HG03280 (cell line): Measurements from ENCODE around the gene PIP5K1B.
"Not testable (repeated sequence)": the region's sequence is repeated elsewhere in the genome, so short reads cannot be mapped to it uniquely, and the experiment has no call there.

Experiments
- ATAC-seq: cut with Tn5 transposase; IDR thresholded peaks from one replicate; pipeline ENCODE4 v1.9.1; 2021; ENCODE audit warnings: mild to moderate bottlenecking, moderate library complexity; ENCODE audit not compliant: unreplicated experiment

Gene PIP5K1B

DNA sequence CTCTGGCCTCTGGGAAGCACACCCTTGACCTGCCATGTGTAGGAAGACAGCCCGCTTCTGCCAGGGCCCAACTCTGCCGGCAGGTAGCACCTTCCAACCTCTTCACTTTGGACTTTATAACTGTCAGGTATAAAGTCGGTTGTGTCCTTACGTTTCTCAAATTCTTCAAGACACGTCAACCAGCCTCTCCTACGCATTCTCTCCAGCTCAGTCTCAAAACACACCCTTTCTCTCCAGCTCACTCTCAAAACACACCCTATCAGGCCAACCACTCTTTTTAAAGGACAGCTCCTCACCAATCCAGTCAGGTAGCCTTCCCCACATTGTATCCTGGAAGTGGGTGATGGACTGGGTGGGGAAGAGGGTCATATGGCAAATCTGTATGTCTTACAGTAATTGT, 344.1 kb downstream of the PIP5K1B start:
- ATAC-seq, result no peak

DNA sequence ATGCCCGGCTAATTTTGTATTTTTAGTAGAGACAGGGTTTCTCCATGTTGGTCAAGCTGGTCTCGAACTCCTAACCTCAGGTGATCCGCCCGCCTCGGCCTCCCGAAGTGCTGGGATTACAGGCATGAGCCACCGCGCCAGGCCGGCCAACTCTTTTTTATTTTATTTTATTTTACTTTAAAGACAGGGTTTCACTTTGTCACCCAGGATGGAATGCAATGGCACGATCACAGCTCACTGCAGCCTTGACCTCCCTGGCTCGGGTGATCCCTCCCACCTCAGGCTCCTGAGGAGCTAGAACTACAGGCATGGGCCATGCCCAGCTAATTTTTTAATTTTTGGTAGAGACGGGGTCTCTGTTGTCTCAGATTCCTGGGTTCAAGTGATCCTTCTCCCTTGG, 345.9 kb downstream of the PIP5K1B start:
- not testable (repeated sequence) for ATAC-seq

DNA sequence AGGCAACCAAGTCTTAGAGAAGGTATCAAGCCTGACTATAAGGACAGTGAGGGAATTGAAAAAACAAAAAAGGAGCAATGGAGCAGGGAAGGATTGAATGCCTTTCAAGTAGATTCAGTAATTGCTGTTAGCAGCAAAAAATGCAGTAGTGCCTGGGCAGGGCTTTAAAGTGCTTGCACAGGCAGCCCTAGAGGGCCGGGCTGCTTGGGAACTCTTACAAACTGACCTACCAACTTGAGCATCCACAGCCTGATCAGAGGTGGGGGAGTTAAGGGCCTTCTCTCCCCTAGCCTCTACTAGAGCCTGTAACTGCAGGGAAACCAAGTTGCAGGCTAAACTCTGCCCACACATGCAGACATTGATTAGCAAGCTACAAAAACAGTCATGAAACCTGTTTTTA, 349.9 kb downstream of the PIP5K1B start:
- ATAC-seq, result no peak

DNA sequence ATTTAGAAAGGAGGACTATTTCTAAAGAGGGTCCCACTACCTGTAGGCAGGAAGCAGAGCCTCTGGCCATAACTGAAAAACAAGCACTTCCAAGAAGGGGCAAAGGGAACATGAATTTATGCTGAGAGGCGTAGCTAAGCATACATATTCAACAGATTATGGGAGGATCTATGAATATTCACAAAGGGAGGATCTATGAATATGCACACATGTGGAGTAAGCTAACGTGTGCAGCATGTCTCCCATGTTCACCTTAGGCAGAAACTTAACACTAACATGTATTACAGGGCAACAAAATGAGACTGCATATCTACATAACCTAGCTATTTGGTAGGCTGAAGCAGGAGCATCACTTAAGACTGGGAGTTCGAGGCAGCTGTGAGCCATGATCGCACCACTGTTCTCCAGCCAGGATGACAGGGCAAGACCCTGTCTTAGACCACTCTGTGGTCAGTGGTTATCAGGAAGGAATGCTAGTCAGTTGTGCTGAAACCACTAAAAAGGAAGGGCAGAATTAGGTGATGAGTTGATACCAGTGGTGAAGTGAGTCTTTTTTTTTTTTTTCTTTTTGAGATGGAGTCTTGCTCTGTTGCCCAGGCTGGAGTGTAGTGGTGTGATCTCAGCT, 351.3 kb downstream of the PIP5K1B start:
- no peak for ATAC-seq

DNA sequence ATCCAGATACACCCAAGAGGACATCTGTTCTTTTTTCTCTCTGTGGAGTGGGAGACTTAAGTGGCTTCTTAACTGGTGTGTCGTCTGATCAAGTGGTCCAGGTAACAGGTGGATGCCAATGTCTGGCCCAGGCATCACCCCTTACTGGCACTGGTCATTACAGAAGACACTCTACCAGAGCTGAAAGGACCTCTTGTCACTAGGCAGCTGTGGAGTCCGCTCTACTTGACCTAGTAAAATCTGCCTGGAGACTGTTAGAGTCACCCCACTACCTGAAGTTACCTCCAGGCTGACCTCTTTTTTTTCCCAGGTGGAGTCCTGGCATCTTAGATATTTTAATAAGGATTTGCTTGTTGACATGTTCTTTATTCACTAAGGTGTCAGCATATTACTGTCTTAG, 353.1 kb downstream of the PIP5K1B start:
- ATAC-seq, result no peak
